AG09309 (cell line): Measurements from ENCODE around the gene ZNF138.

ENCODE experiments used
- DNase-seq: peaks from one replicate; pipeline ENCODE4 v3.0.0-alpha.2; 2010; ENCODE audit warnings: low read depth
- H3K4me3 ChIP-seq: 2 replicates; pipeline ENCODE4 v1.5.1; 2011; ENCODE audit warnings: mild to moderate bottlenecking, low read depth, low read length, moderate library complexity; ENCODE audit not compliant: control insufficient read depth
- TF ChIP-seq, protein P1 (sequence below): IDR thresholded peaks from 2 replicates; pipeline ENCODE4 v1.5.1; 2011; ENCODE audit warnings: mild to moderate bottlenecking, low read depth, low read length, inconsistent platforms; ENCODE audit not compliant: insufficient read depth, control insufficient read depth; ENCODE audit errors: missing control alignments

The ZNF138 gene

DNA sequence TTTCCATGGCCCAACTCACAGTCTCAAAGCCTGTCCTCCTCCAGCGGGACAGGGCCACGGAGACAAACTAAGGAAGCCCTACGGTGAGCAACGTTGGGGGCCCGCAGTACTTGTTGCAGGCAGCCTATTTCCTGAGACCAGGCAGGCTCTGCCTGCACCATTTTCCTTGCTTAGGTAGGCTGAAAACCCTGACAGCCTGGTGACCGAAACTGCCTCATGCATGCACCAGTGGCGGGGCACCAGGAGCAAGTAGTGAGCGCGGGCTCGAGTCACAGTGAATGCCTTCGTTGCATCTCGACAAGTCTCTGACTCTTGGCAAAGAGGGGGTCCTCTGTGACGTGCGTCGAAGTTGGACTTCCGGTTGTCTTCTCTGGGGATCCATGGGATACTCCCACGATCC lies 85.6 kb downstream of the ZNF138 start:
- no peak for DNase-seq
- TF ChIP-seq, protein P1, sequence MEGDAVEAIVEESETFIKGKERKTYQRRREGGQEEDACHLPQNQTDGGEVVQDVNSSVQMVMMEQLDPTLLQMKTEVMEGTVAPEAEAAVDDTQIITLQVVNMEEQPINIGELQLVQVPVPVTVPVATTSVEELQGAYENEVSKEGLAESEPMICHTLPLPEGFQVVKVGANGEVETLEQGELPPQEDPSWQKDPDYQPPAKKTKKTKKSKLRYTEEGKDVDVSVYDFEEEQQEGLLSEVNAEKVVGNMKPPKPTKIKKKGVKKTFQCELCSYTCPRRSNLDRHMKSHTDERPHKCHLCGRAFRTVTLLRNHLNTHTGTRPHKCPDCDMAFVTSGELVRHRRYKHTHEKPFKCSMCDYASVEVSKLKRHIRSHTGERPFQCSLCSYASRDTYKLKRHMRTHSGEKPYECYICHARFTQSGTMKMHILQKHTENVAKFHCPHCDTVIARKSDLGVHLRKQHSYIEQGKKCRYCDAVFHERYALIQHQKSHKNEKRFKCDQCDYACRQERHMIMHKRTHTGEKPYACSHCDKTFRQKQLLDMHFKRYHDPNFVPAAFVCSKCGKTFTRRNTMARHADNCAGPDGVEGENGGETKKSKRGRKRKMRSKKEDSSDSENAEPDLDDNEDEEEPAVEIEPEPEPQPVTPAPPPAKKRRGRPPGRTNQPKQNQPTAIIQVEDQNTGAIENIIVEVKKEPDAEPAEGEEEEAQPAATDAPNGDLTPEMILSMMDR = no peak
- H3K4me3 ChIP-seq = no peak overlapping the region

DNA sequence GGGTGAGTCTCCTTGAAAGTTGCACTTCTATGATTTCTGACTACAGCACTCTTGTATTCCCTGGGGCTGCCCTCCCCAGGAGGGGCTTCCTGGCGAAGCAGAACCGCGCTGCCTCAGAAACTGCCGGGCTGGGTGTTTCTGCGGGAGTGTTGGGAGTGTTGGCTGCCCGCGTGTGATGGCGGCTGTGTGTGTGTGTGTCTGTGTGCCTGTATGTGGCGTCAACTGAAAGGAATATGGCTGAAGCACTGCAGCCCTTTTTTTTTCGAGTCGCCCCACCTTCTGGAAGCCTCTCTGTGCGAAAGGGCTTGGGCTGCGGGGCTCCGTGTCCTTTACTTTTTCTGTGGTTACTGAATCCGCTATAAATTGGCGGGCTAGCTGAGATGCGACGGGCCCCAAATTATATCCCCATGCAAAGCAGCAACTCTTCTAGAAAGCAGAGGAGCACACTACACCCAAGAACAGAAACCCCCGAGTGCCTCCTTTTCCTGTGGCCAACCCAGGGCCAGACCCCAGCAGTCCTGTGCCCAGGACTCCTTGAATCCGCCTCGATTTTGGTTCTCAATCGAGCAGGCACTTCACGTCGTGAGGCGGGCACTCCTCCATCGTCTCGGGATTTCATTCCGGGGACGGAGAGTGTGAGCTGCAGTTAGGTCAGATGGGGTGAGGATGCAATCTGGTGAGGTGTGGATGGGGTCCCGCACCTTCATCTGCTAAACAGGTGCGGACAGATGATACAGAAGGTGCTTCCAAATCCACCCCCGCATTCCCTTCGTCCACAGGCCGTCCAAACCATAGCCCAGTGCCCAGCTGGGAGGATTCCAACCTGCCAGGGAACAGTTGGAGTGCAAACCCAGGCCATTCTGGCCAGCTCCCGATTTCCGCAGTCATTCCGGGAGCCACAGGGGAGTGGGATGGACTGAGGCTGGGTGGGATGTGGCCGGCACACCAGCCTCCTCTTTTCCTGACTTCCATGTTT lies 86.4 kb downstream of the ZNF138 start:
- no peak overlapping the region for H3K4me3 ChIP-seq
- DNase-seq = no peak
- TF ChIP-seq, protein P1 = no peak

DNA sequence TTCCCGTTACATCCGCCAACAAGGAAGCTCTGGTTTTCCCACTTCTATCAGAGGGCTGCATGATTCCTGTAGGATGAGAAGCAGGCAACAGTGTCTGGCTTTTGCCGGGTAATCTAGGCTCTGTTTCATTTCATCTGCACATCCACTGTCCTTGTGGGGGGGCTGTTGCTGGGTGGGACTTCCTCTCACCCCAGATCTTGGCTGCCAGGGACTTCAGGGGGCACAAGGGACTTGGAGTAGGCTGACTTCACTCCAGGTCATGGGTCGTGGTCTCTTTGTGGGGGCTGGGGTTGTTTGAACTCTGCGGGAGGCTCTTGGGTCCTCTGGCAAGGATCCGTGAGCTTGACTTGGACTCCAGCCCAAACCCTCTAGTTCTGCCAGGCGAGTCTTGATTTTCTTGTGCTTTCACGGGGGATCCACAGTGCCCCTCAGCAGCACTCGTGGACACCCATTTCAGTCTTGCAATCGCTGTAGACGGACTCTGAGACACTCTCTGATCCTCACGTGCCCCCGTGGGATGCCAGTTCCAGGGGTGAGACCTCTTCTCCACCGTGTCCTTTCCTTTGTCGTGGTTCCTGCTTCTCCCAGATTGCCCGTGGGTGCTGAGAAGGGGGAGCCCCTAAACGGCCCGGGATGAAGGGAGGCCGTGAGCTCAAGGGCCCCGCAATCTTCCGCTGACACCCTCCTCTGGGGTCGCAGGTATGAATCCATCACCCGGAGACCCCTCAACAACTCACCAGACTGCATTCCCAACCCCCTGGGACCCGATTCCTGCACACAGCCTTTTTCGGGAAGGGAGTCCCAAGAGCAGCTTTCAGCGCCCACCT lies 87.4 kb downstream of the ZNF138 start:
- no peak for DNase-seq
- no peak overlapping the region; the same call in 1 of the 2 replicates for H3K4me3 ChIP-seq
- TF ChIP-seq, protein P1 = no peak

DNA sequence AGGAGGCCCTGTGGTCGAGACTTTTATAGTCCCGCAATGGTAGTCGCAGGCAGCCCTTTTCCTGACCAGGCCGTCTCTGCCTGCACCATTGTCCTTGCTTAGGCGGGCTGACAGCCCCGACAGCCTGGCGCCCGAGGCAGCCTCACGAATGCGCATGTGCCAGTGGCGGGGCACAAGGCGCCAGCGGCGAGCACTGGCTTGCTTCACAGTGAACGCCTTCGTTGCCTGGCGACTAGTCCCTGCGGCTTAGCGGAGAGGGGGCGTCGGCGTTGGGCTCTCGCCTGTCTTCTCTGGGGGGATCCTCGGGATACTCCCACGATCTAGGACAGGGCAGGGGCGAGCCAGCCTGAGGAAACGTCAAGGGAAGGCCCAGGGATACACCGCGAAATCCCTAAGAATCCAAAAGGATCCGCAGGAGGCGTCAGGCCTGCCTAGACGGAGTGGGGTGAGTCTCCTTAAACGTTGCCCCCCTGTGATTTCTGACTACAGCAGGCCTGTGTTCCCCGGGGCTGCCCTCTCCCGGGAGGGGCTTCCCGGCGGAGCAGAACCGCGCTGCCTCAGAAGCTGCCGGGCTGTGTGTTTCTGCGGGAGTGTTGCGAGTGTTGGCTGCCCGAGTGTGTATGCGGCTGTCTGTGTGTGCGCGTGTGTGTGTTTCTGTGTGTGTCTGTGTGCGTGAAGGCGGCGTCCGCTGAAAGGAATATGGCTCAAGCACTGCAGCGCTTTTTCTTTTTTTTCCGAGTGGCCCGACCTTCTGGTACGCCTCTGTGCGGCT lies 88.3 kb downstream of the ZNF138 start:
- peak overlapping the region; percentile 30 for H3K4me3 ChIP-seq
- no peak for DNase-seq
- TF ChIP-seq, protein P1 = no peak
